Measurements from ENCODE around the gene SLC32A1. TPM values are rescaled to one million over a fixed set of nuclear protein-coding genes. Genes with fewer than 3 reads are reported as not detected.

SLC32A1 gene
- total RNA-seq (2022; extraction: Qiagen RNA extraction; ENCODE audit: low read depth) = not detected in 5 replicates

GRCh38 chr20:38723848-38724625 lies at the start of gene SLC32A1:
Gene SLC32A1, plus strand, starts transcription at chr20:38724486. Its CDS starts 239 bp downstream, at chr20:38724725.

GRCh38 chr20:38748097-38748860 lies 24.0 kb downstream of the SLC32A1 start, which contains the start of gene ACTR5:
Gene ACTR5, plus strand, starts transcription at chr20:38748460. Its CDS starts 19 bp downstream, at chr20:38748479.

Other genes starting within 250 kb of the SLC32A1 start
- not detected in 5 replicates for gene ADIG, start 143.3 kb upstream of the SLC32A1 start, total RNA-seq (2022; extraction: Qiagen RNA extraction; ENCODE audit: low read depth)
- not detected in 5 replicates for gene ARHGAP40, start 122.7 kb upstream of the SLC32A1 start, total RNA-seq (2022; extraction: Qiagen RNA extraction; ENCODE audit: low read depth)
- 9.2 to 11.8 TPM (median 9.5 TPM) in 5 replicates for gene ACTR5, start 24.0 kb downstream of the SLC32A1 start, total RNA-seq (2022; extraction: Qiagen RNA extraction; ENCODE audit: low read depth)
- 0.07 to 0.34 TPM (median 0.14 TPM) in 5 replicates for gene PPP1R16B, start 81.2 kb downstream of the SLC32A1 start, total RNA-seq (2022; extraction: Qiagen RNA extraction; ENCODE audit: low read depth)
- gene FAM83D, start 201.9 kb downstream of the SLC32A1 start, total RNA-seq (2022; extraction: Qiagen RNA extraction; ENCODE audit: low read depth) = 56.0 to 80.7 TPM (median 66.2 TPM) in 5 replicates
- gene DHX35, start 237.9 kb downstream of the SLC32A1 start, total RNA-seq (2022; extraction: Qiagen RNA extraction; ENCODE audit: low read depth) = 7.1 to 9.0 TPM (median 8.3 TPM) in 5 replicates

All from A549 treated with GW870086 at 1 μM for 4 hours (cell line).